Muscle layer of colon (tissue), 2 donors: ENCODE measurements around the gene NRIP1.

Source experiments
- H3K27ac ChIP-seq: one replicate; pipeline ENCODE4 v1.7.0; 2013; ENCODE audit warnings: low read depth, mild to moderate bottlenecking, low read length, moderate library complexity
- H3K27me3 ChIP-seq, 2 donors: one replicate each; pipeline ENCODE4 v1.7.0; 2013; ENCODE audit warnings: low read length in 2 of 2, mild to moderate bottlenecking in 2 of 2; ENCODE audit not compliant: insufficient read depth in 2 of 2, control insufficient read depth in 1 of 2
- H3K36me3 ChIP-seq: one replicate; pipeline ENCODE4 v1.7.0; 2013; ENCODE audit warnings: mild to moderate bottlenecking, low read length; ENCODE audit not compliant: insufficient read depth
- H3K4me1 ChIP-seq: one replicate; pipeline ENCODE4 v1.7.0; 2013; ENCODE audit warnings: mild to moderate bottlenecking, low read length; ENCODE audit not compliant: insufficient read depth
- H3K4me3 ChIP-seq, 2 donors: one replicate each; pipeline ENCODE4 v1.7.0; 2013; ENCODE audit warnings: low read length in 2 of 2, low read depth in 1 of 2, mild to moderate bottlenecking in 1 of 2, moderate library complexity in 1 of 2
- H3K9ac ChIP-seq: one replicate; pipeline ENCODE4 v1.7.0; 2013; ENCODE audit warnings: low read length
- H3K9me3 ChIP-seq: one replicate; pipeline ENCODE4 v1.7.0; 2013; ENCODE audit warnings: mild to moderate bottlenecking, low read length
- donor health status: abdominal sarcoma.
- donor health status: Adenocarcinoma of cecum.

Gene NRIP1

GRCh38 chr21:15004721-15005370 is 60.0 kb downstream of the NRIP1 start:
- Histone ChIP-seq H3K9ac (no peak overlapping the region), H3K36me3 (no peaks in the 10 kb centered on the region), H3K4me1 (peaks cover 23% of the 10 kb centered on the region), H3K27me3 (no peaks in the 10 kb centered on the region), H3K4me3 (peak overlapping the region in 1 of 2 donors; percentile 34), H3K9me3 (no peaks in the 10 kb centered on the region), H3K27ac (no peak overlapping the region)

GRCh38 chr21:15003463-15004135 is 61.2 kb downstream of the NRIP1 start:
- Histone ChIP-seq H3K4me3 (no peak overlapping the region), H3K27ac (no peak overlapping the region), H3K9me3 (no peaks in the 10 kb centered on the region), H3K9ac (no peak overlapping the region), H3K4me1 (peaks cover 31% of the 10 kb centered on the region), H3K27me3 (no peaks in the 10 kb centered on the region), H3K36me3 (no peaks in the 10 kb centered on the region)

GRCh38 chr21:15001857-15002606 is 62.8 kb downstream of the NRIP1 start:
- H3K4me1 ChIP-seq, result peaks cover 31% of the 10 kb centered on the region
- no peaks in the 10 kb centered on the region for H3K9me3 ChIP-seq
- no peak overlapping the region for H3K4me3 ChIP-seq
- no peak overlapping the region for H3K27ac ChIP-seq
- no peak overlapping the region for H3K9ac ChIP-seq
- no peaks in the 10 kb centered on the region for H3K36me3 ChIP-seq
- no peaks in the 10 kb centered on the region for H3K27me3 ChIP-seq

GRCh38 chr21:15001113-15001512 is 63.7 kb downstream of the NRIP1 start:
- Histone ChIP-seq H3K4me3 (no peak overlapping the region), H3K27me3 (no peaks in the 10 kb centered on the region), H3K9me3 (no peaks in the 10 kb centered on the region), H3K4me1 (peaks cover 31% of the 10 kb centered on the region), H3K36me3 (no peaks in the 10 kb centered on the region), H3K27ac (no peak overlapping the region), H3K9ac (no peak overlapping the region)

GRCh38 chr21:15000081-15000480 is 64.7 kb downstream of the NRIP1 start:
- Histone ChIP-seq H3K27ac (no peak overlapping the region), H3K27me3 (no peaks in the 10 kb centered on the region), H3K9me3 (no peaks in the 10 kb centered on the region), H3K9ac (no peak overlapping the region), H3K36me3 (no peaks in the 10 kb centered on the region), H3K4me3 (no peak overlapping the region), H3K4me1 (peaks cover 24% of the 10 kb centered on the region)

GRCh38 chr21:14998784-14999183 is 66.0 kb downstream of the NRIP1 start:
- Histone ChIP-seq H3K36me3 (no peaks in the 10 kb centered on the region), H3K9me3 (no peaks in the 10 kb centered on the region), H3K27me3 (no peaks in the 10 kb centered on the region), H3K9ac (no peak overlapping the region), H3K4me1 (peaks cover 19% of the 10 kb centered on the region), H3K27ac (no peak overlapping the region), H3K4me3 (no peak overlapping the region)

GRCh38 chr21:14998336-14998735 is 66.5 kb downstream of the NRIP1 start:
- no peak overlapping the region for H3K9ac ChIP-seq
- no peak overlapping the region for H3K27ac ChIP-seq
- H3K27me3 ChIP-seq, result no peaks in the 10 kb centered on the region
- peaks cover 19% of the 10 kb centered on the region for H3K4me1 ChIP-seq
- H3K36me3 ChIP-seq, result no peaks in the 10 kb centered on the region
- H3K4me3 ChIP-seq, result no peak overlapping the region
- H3K9me3 ChIP-seq, result no peaks in the 10 kb centered on the region

- Histone ChIP-seq H3K9ac (no peak overlapping the region), H3K27ac (no peak overlapping the region), H3K27me3 (no peaks in the 10 kb centered on the region), H3K36me3 (no peaks in the 10 kb centered on the region), H3K9me3 (no peaks in the 10 kb centered on the region), H3K4me3 (no peak overlapping the region), H3K4me1 (peaks cover 13% of the 10 kb centered on the region)
Measured at GRCh38 chr21:14995695-14996490, 68.9 kb downstream of the NRIP1 start.

- no peaks in the 10 kb centered on the region for H3K9me3 ChIP-seq
- no peaks in the 10 kb centered on the region for H3K36me3 ChIP-seq
- no peaks in the 10 kb centered on the region for H3K27me3 ChIP-seq
- no peak overlapping the region for H3K27ac ChIP-seq
- no peak overlapping the region for H3K9ac ChIP-seq
- H3K4me3 ChIP-seq, result no peak overlapping the region
- peaks cover 14% of the 10 kb centered on the region for H3K4me1 ChIP-seq
Measured at GRCh38 chr21:14995226-14995625, 69.6 kb downstream of the NRIP1 start.

GRCh38 chr21:14993115-14993514 is 71.7 kb downstream of the NRIP1 start:
- peaks cover 20% of the 10 kb centered on the region for H3K4me1 ChIP-seq
- no peaks in the 10 kb centered on the region for H3K9me3 ChIP-seq
- H3K9ac ChIP-seq, result no peak overlapping the region
- no peak overlapping the region for H3K4me3 ChIP-seq
- H3K36me3 ChIP-seq, result no peaks in the 10 kb centered on the region
- no peaks in the 10 kb centered on the region for H3K27me3 ChIP-seq
- H3K27ac ChIP-seq, result no peak overlapping the region

GRCh38 chr21:14991957-14992356 is 72.8 kb downstream of the NRIP1 start:
- Histone ChIP-seq H3K9ac (no peak overlapping the region), H3K9me3 (no peaks in the 10 kb centered on the region), H3K4me3 (no peak overlapping the region), H3K36me3 (peaks cover 6% of the 10 kb centered on the region), H3K27me3 (no peaks in the 10 kb centered on the region), H3K27ac (no peak overlapping the region), H3K4me1 (peaks cover 20% of the 10 kb centered on the region)
